HepG2 (cell line): ENCODE results near the gene CNNM3. TPM values are rescaled to one million over a fixed set of nuclear protein-coding genes. Genes with fewer than 3 reads are reported as not detected.
A peak's percentile ranks its signal among the peaks of the same experiment; 100 is the strongest.

Experiments used
- AHDC1 ChIP-seq: sonication (generic); formaldehyde crosslinking; IDR thresholded peaks from 2 replicates; pipeline ENCODE4 v1.5.1; 2020; ENCODE audit warnings: mild to moderate bottlenecking, missing genetic modification reagents, borderline replicate concordance
- BRCA1 ChIP-seq: sonication (generic); formaldehyde crosslinking; IDR thresholded peaks from 2 replicates; pipeline ENCODE4 v1.4.0; 2020; ENCODE audit warnings: missing genetic modification reagents
- EEA1 ChIP-seq: sonication (generic); formaldehyde crosslinking; IDR thresholded peaks from 2 replicates; pipeline ENCODE4 v1.5.1; 2020; ENCODE audit warnings: mild to moderate bottlenecking, missing genetic modification reagents, borderline replicate concordance
- HHEX ChIP-seq: IDR thresholded peaks from 2 replicates; pipeline ENCODE4 v1.6.1; 2016; ENCODE audit warnings: control low read depth
- NR1H2 ChIP-seq: sonication (generic); formaldehyde crosslinking; IDR thresholded peaks from 2 replicates; pipeline ENCODE4 v1.8.1; 2022; ENCODE audit warnings: low read depth, missing genetic modification reagents, borderline replicate concordance
- PHF5A ChIP-seq: IDR thresholded peaks from one replicate; pipeline ENCODE4 v1.6.1; 2018; ENCODE audit warnings: low read depth, missing genetic modification reagents; ENCODE audit not compliant: unreplicated experiment
- THAP8 ChIP-seq: sonication (generic); formaldehyde crosslinking; IDR thresholded peaks from 2 replicates; pipeline ENCODE4 v1.5.1; 2020; ENCODE audit warnings: missing genetic modification reagents, mild to moderate bottlenecking, borderline replicate concordance
- THYN1 ChIP-seq: sonication (generic); formaldehyde crosslinking; IDR thresholded peaks from 2 replicates; pipeline ENCODE4 v1.8.1; 2023; ENCODE audit warnings: low read depth, mild to moderate bottlenecking, moderate library complexity, missing genetic modification reagents, borderline replicate concordance
- TP53 ChIP-seq: sonication (generic); formaldehyde crosslinking; conservative IDR thresholded peaks from 2 replicates; pipeline ENCODE4 v1.4.0; 2020; ENCODE audit warnings: missing genetic modification reagents
- YY1 ChIP-seq: IDR thresholded peaks from 2 replicates; pipeline ENCODE4 v1.6.1; 2011; ENCODE audit warnings: low read length, low read depth, moderate library complexity, mild to moderate bottlenecking; ENCODE audit not compliant: insufficient read depth, insufficient replicate concordance
- ZNF407 ChIP-seq: sonication (generic); formaldehyde crosslinking; IDR thresholded peaks from one replicate; pipeline ENCODE4 v1.5.1; 2020; ENCODE audit warnings: mild to moderate bottlenecking, missing genetic modification reagents; ENCODE audit errors: not compliant biosample characterization
- ZNF670 ChIP-seq: sonication (generic); formaldehyde crosslinking; IDR thresholded peaks from 2 replicates; pipeline ENCODE4 v1.8.0; 2022; ENCODE audit warnings: mild to moderate bottlenecking, missing genetic modification reagents, borderline replicate concordance
- polyA plus RNA-seq, 8 experiments: library from polyadenylated mRNA; depleted of rRNA in 3 of 8; stranded (reverse) in 7 of 8; unstranded in 1 of 8; fragments of >200 nt; fragmentation: Illumina TruSeq in 4 of 8; extraction: Trizol in 4 of 8; gene quantifications; 2 replicates each; pipeline versions ENCODE4 v1.2.1 to v1.2.3, GENCODE V29; 2011 to 2016; ENCODE audit warnings: low read depth in 4 of 8, missing spikeins in 1 of 8, mixed read lengths in 1 of 8; ENCODE audit not compliant: insufficient read depth in 1 of 8
- total RNA-seq, 5 experiments: library from RNA; depleted of rRNA; stranded (reverse); fragments of >200 nt; fragmentation: Illumina TruSeq; extraction: Trizol; gene quantifications; 2 replicates each; pipeline ENCODE4 v1.2.3, GENCODE V29; 2016; ENCODE audit warnings: low read depth in 1 of 5

The CNNM3 gene
- total and polyA plus RNA-seq, 2 of the 13 experiments (the other 11 are each of a cell fraction or from before 2014, with no cell fraction given) = 21.2 to 27.9 TPM

- peak; percentile 80 for TF ChIP-seq AHDC1 (CRISPR knock-in tag)
- peak; percentile 62 for TF ChIP-seq YY1
- TF ChIP-seq HHEX (CRISPR knock-in tag) = no peak
- peak; percentile 4; the same call in 1 of the 2 replicates for TF ChIP-seq THYN1 (CRISPR knock-in tag)
- no peak for TF ChIP-seq NR1H2 (CRISPR knock-in tag)
- 0 out of 2 replicates have a peak, but pooled peaks have one; percentile 87 for TF ChIP-seq ZNF670 (CRISPR knock-in tag)
- no peak for TF ChIP-seq BRCA1 (CRISPR knock-in tag)
- TF ChIP-seq PHF5A (CRISPR knock-in tag) = peak; percentile 19
- TF ChIP-seq THAP8 = 0 out of 2 replicates have a peak, but pooled peaks have one; percentile 13
- TF ChIP-seq ZNF407 (CRISPR knock-in tag) = peak; percentile 74
- peak; percentile 58; the same call in 1 of the 2 replicates for TF ChIP-seq TP53 (CRISPR knock-in tag)
- TF ChIP-seq EEA1 (CRISPR knock-in tag) = no peak
Observed at GRCh38 chr2:96867756-96868554, 51.9 kb downstream of the CNNM3 start (continued).
